HL-60 (cell line): ENCODE measurements around the gene CERS6.

Experiments
- DNase-seq, 2 experiments: peaks; one replicate each; pipeline ENCODE4 v3.0.0-alpha.2; 2010 to 2020; ENCODE audit warnings: low read depth in 1 of 2, low spot score in 1 of 2
- H3K27ac ChIP-seq: fragments of 250-450 bp; sonication (Bioruptor Pico); replicated peaks from 2 replicates; pipeline ENCODE4 v1.5.1; 2020; ENCODE audit warnings: mild to moderate bottlenecking, moderate library complexity
- H3K27me3 ChIP-seq: fragments of 250-450 bp; sonication (Bioruptor Pico); 2 replicates; pipeline ENCODE4 v1.5.1; 2021; ENCODE audit warnings: mild to moderate bottlenecking, moderate library complexity; ENCODE audit not compliant: insufficient read depth, poor library complexity, severe bottlenecking
- H3K4me3 ChIP-seq: replicated peaks from 2 replicates; pipeline ENCODE4 v1.5.1; 2011; ENCODE audit warnings: mild to moderate bottlenecking, control low read depth, low read length; ENCODE audit not compliant: insufficient read depth
- CTCF ChIP-seq: IDR thresholded peaks from one replicate; pipeline ENCODE4 v1.5.1; 2011; ENCODE audit warnings: low read length, control low read depth, inconsistent platforms; ENCODE audit not compliant: insufficient read depth
- GABPA ChIP-seq: IDR thresholded peaks from 2 replicates; pipeline ENCODE4 v1.6.1; 2012; ENCODE audit warnings: low read depth
- POLR2AphosphoS5 ChIP-seq: IDR thresholded peaks from 2 replicates; pipeline ENCODE4 v1.6.1; 2012; ENCODE audit warnings: low read depth
- REST ChIP-seq: IDR thresholded peaks from 2 replicates; pipeline ENCODE4 v1.6.1; 2012; ENCODE audit warnings: low read depth; ENCODE audit not compliant: insufficient replicate concordance
- SPI1 ChIP-seq: IDR thresholded peaks from 2 replicates; pipeline ENCODE4 v1.6.1; 2012; ENCODE audit warnings: low read depth, mild to moderate bottlenecking, borderline replicate concordance

Gene CERS6

GRCh38 chr2:168738062-168738461 lies 282.0 kb downstream of the CERS6 start:
- Histone ChIP-seq H3K4me3 (no peak overlapping the region), H3K27ac (no peak overlapping the region), H3K27me3 (no peaks in the 10 kb centered on the region)
- DNase-seq = no peak
- TF ChIP-seq GABPA (no peak), CTCF (no peak), POLR2AphosphoS5 (no peak), SPI1 (no peak), REST (no peak)

GRCh38 chr2:168740360-168740759 lies 284.3 kb downstream of the CERS6 start:
- Histone ChIP-seq H3K27ac (no peak overlapping the region), H3K4me3 (no peak overlapping the region), H3K27me3 (no peaks in the 10 kb centered on the region)
- no peak for DNase-seq
- TF ChIP-seq SPI1 = no peak
- no peak for TF ChIP-seq POLR2AphosphoS5
- TF ChIP-seq REST = no peak
- no peak for TF ChIP-seq GABPA
- no peak for TF ChIP-seq CTCF

- Histone ChIP-seq H3K27ac (no peak overlapping the region), H3K4me3 (no peak overlapping the region), H3K27me3 (no peaks in the 10 kb centered on the region)
- TF ChIP-seq CTCF (no peak), POLR2AphosphoS5 (no peak), REST (no peak), GABPA (no peak), SPI1 (no peak)
- DNase-seq = no peak
Observed at GRCh38 chr2:168740788-168741187, 284.7 kb downstream of the CERS6 start.
